ENCODE results near the gene XPNPEP3. TPM values are rescaled to one million over a fixed set of nuclear protein-coding genes. Genes with fewer than 3 reads are reported as not detected.

XPNPEP3 gene
- total RNA-seq, 1 donor from 2014 or later = 5.4 TPM

Other genes starting within 250 kb of the XPNPEP3 start
- 12.8 and 24.5 TPM in 2 replicates for gene MRTFA, start 220.4 kb upstream of the XPNPEP3 start, total RNA-seq
- gene MCHR1, start 177.7 kb upstream of the XPNPEP3 start, total RNA-seq = 0.13 TPM in 2 replicates
- 15.7 and 19.2 TPM in 2 replicates for gene SLC25A17, start 37.8 kb upstream of the XPNPEP3 start, total RNA-seq
- 167 and 190 TPM in 2 replicates for gene ST13, start 509 bp upstream of the XPNPEP3 start, total RNA-seq
- not detected in 2 replicates for gene DNAJB7, start 5.0 kb downstream of the XPNPEP3 start, total RNA-seq
- 74.8 and 93.5 TPM in 2 replicates for gene RBX1, start 94.2 kb downstream of the XPNPEP3 start, total RNA-seq
- gene EP300, start 235.4 kb downstream of the XPNPEP3 start, total RNA-seq = 21.2 and 49.6 TPM in 2 replicates

All from dermis microvascular lymphatic vessel endothelial cell (primary cell).